GM18951 (cell line): ENCODE data around the gene NFATC4.
A peak's percentile ranks its signal among the peaks of the same experiment; 100 is the strongest.
"Not testable (repeated sequence)": the region's sequence is repeated elsewhere in the genome, so short reads cannot be mapped to it uniquely, and the experiment has no call there.

ENCODE experiments used
- POLR2A ChIP-seq: IDR thresholded peaks from 4 replicates; pipeline ENCODE4 v1.6.1; 2011; ENCODE audit warnings: mild to moderate bottlenecking; ENCODE audit not compliant: insufficient read length, insufficient read depth; ENCODE audit errors: extremely low read depth
- in situ Hi-C: fragments of 300-500 bp; cut with MboI; formaldehyde crosslinking; loops from one replicate; pipeline ENCODE4 v1.12.0; 2022; ENCODE audit warnings: low sequenced_read_pairs, mixed read lengths, inconsistent platforms; ENCODE audit not compliant: unreplicated experiment

The NFATC4 gene

DNA sequence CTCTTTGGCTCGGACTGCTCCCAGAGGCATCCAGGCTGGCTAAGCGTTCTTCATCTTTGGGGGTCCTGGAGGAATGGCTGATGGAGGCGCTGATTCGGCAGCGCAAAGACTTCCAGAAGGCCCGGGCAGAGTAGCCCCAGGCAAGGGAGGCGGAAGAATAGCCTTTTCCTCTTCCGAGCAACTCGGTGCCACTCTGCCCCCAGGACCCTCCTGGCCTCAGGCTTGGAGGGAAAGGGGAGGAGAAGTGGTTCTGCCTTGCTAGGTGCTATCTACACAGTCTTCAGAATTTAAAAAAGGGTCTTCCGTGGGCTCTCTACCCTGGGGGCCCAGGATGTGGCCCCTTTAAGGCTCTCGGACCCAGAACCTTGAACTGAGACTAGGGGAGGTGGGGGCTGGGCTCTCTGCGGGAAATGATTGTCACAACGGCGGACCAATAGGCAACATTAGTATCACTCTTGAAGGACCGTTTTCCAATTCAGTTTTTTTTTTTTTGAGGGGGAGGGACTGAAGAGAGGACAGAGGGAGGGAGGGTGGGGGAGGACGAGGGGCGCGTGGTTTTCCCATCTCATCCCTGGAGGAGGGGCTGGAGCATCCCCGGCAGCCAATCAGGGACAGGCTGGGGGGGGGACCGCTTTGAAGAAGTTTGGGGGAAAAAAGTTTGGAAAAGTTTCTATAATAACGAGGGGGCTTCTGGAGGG is at the start of gene NFATC4:
Gene NFATC4 (plus strand): TSS at position 671 of the 698 bp plus-strand sequence. CDS start 157 bp downstream, outside the sequence.
- peak; percentile 39 for TF ChIP-seq POLR2A
- in situ Hi-C loops: no loop called here

DNA sequence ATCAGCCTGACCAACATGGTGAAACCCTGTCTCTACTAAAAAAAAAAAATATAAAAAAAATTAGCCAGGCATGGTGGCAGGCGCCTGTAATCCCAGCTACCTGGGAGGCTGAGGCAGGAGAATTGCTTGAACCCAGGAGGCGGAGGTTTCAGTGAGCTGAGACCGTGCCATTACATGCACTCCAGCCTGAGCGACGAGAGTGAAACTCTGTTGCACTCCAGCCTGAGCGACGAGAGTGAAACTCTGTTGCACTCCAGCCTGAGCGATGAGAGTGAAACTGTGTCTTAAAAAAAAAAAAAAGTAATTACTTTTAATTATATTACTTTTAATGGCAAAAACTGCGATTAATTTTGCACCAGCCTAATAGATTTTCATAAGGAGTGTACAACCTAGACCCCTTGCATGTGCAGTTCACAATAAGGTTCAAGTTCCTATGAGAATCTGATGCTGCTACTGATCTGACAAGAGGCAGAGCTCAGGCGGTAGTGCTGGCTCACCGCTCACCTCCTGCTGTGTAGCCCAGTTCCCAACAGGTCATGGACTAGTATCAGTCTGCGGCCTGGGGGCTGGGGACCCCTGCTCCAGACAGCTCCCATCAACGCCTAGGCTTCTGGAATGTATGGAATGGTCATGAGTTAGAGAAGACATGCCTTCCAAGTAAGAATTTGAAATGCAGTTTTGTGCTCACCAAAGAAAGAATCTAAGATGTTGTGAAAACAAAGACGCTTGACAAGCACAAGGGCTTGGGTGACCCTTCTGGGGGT is 46.6 kb upstream of the NFATC4 start:
- in situ Hi-C loops: no loop called here
- TF ChIP-seq POLR2A: no peak

DNA sequence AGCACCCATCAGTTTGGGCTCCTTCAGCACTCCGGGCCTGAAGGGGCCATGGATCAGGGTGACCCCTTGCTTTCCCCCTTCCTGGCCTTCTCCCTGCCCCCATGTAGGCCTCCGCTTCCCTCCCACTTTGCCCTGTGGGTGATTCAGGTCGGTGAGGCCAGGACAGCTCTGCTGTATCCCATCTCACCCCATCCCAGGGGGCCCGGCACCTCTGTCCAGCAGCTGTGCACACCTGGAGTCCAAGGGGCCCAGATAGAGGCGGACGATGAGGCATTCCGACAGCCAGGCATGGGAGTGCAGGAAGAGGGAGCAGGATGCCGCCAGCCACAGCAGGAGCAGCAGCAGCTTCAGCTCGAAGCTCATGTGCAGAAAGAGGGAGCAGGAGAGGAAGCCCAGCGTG is 45.3 kb upstream of the NFATC4 start:
- no peak for TF ChIP-seq POLR2A
- in situ Hi-C loops: no loop called here

DNA sequence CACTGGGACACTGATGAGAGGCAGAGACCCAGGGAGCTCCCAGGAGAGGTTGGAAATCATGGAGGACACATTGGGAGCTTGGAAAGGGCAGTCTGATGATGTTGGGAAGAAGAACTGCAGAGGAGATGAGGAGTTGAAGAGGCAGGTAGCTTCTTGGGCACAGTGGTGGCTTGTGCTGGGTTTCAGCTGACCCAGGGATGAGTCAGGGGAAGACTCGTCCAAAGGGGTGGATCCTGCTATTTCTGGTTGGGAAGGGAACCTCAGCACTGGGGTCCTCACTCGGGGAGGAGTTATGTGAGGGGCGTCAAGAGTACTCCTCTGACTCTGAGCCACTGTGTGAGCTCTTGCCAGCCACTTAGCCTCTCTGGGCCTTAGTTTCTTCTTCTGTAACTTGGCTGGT is 44.6 kb upstream of the NFATC4 start:
- TF ChIP-seq POLR2A: no peak
- in situ Hi-C loops: no loop called here

DNA sequence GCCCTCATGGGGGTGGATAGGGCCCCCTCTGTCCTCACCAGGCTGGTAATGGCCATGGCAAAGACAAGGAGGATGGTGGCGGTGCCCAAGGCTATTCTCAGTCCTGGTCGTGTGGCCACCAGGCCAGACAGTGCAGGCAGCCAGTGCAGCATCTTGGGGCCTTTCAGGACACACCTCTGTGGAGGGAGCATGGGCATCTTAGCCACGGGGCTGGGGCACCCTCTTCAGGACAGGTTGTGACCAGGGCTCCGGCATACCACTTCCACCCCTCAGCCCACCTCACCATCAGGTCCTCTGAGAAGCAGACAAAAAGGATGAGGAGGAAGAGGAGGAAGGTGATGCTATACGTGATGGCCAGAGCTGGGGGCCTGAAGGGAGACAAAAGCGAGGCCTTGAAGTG is 44.0 kb upstream of the NFATC4 start:
- in situ Hi-C loops: no loop called here
- no peak for TF ChIP-seq POLR2A

DNA sequence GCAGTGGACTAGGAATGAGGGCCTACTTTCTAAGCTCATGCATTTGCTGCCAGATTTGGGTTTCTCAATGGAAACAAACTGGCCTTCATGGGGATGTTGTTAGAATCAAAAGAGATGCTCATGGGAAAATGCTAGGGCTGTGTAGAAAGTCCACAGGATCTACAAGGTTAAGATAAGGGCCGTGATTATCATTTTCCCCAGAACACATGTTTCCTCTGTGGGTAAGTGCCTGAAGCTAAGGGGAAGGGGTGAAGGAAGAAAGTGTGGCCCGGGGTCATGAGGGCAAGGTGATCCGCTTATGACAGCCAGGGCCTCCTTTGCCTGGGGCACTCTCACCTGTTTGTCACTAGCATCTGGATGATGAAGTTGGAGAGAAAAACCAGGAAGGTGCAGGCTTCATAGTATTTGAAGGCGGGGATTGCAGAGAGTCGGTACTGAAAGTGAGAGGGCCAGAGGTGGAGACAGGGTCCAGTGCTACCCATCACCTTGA is 42.9 kb upstream of the NFATC4 start:
- TF ChIP-seq POLR2A: no peak
- in situ Hi-C loops: no loop called here

DNA sequence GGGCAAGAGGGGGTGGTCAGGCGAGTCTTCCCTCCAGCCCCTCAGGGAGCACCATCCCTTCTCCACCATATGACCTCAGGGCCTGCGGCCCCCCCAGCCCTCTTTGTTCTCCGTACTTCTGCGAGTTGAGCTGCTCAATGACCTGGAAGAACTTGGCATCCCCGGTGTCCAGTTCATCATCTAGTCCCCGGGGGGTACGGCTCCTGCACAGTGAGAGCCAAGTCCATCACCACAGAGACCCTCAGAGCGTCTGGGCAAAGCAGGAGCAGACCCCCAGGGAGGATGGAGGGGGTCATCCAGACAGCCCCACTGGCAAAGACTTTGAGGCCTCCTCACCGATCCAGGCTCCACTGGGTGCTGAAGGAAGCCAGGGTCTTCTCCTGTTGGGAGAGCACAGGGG is 42.0 kb upstream of the NFATC4 start:
- TF ChIP-seq POLR2A: no peak
- in situ Hi-C loops: no loop called here

DNA sequence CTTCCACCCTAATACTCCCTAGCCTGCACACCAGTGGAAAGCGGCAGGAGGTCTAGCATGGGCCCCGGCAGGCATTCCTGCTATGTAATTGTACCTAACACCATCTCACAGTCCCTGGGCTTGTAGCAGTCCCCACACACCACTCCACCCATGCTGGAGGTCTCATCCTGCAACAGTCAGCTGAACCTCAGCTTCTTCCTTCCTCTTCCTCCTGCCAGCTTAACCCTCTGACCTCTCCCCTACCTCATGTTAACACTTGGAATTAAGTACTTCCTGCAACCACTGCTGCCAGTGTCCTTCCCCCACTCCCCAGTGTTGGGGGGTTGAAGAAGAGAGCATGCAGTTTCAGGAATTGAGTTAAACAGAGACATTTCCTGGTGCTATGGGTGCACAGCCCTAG is 40.7 kb upstream of the NFATC4 start:
- in situ Hi-C loops: no loop called here
- no peak for TF ChIP-seq POLR2A

DNA sequence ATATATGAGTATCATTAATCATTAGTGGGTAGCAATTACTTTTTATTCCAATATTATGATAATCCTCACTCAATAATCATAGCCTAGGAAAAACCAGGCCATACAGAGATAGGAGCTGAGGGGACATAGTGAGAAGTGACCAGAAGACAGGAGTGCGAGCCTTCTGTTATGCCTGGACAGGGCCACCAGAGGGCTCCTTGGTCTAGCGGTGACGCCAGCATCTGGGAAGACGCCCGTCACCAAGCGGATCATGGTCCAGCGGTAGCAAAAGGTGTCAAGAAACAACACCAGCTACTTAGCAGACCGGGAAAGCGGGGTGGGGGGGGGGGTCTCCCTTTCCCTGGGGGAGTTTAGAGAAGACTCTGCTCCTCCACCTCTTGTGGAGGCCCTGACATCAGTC is 40.1 kb upstream of the NFATC4 start:
- in situ Hi-C loops: not testable (repeated sequence)

DNA sequence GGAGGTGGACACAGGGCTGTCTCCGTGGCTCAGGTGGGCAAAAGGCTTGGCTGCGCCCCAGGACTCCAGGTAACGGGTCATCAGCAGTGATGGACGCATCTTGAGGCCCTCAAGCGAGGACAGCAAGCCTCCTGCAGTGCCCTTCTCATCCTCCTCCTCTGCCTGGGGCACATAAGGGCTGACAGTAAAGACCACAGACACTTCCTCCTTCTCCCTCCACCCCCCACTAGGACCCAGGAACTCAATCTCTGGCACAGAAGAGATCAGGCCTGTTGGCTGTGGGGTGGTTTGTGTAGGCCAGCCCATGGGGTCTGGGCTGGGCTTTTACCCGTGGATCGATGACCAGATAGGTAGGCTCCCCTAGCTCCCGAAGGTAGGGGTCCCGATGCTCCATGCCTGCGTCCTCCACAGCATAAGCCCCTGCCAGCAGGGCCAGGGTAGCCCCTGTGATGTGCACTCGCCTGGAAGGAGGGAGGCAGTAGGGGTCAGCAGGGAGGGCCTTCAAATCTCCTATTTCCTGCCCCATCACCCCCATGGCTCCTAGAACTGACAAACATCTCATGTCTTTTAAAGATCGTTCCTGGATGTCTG is 38.8 kb upstream of the NFATC4 start:
- in situ Hi-C loops: no loop called here
- no peak for TF ChIP-seq POLR2A

DNA sequence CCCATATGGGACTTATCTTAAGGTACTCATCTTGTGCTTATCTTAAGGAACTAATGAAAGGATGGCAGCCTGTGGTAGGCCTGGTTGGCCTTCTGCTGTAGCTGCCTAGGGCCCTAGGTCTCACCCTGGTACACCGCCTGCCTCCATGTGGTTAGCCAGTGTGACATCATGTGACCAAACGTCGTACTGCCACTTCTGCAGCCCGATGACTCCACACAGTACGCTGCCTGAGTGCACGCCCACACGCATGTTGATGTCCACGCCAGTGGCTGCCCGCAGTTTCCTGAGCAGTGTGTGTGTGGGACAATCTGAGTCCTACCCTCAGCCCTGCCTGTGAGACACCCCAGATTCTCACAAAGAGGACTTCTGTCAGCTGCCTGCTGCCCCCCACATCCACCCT is 38.2 kb upstream of the NFATC4 start:
- in situ Hi-C loops: loop anchor here (10.0 kb wide), 1 partner anchor 105 kb away; no protein-coding TSS in a partner anchor
- no peak for TF ChIP-seq POLR2A

DNA sequence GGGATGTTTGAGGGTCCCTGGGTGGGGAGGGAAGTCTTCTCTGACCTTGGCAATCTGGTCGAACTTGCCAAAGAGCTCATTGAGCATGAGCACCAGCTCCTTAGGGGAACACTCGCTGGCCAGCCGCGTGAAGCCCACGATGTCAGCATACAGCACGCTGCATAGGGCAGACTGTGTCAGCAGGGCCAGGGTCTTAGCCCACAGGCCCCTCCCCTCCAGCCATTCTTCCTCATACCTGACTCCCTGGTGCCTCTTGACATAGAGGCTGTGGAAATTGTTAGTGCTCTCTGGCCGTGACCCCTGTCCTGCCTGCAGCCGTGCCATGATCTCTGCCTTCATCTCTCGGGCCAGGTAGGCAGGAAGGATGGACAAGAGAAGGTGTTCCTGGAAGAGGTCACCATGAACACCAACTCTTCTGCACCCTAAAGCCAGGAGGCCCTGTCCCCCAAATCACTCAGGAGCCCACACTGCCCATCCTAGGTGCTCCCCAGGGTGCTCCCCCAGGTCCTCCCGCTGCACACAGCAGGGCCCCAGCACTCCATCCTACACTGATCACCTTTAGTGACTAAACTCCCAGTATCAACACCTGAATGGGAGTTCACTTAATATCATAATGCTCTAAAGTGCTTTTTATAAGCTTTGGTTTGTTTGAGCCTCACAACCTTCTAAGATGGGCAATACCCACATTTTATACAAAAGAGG is 36.9 kb upstream of the NFATC4 start:
- in situ Hi-C loops: loop anchor here (10.0 kb wide), 1 partner anchor 104 kb away; no protein-coding TSS in a partner anchor
- TF ChIP-seq POLR2A: no peak

DNA sequence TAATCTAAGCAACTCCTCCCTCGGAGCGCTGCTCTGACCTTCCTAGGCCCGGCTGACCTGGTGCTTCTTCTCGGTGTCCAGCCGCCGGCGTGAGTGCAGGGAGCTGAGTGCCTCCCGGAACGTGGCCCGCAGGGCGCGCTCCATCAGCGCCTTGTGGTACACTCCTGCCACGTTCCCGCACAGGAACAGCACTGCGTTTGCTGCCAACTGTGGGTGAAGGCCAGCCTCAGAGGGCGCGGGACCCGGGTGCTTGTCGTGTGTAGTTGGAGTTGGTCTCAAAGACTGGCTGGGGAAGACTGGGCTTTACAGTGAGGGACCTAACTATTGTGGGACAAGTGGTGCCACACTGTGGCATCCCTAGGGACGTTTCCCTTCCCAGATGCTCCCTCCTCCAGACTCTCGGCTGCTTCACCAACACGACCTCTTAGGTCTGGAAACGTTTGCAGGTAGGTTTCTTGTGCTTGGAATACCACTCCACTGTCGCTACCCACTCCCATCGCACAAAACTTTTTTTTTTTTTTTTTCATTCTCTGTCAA is 36.2 kb upstream of the NFATC4 start:
- TF ChIP-seq POLR2A: no peak
- in situ Hi-C loops: loop anchor here (10.0 kb wide), 1 partner anchor 103 kb away; no protein-coding TSS in a partner anchor
